WTC11 (cell line): ENCODE data around the gene TMED5.

Experiments used
- CTCF ChIP-seq: fragments of 200-600 bp; IDR thresholded peaks from 2 replicates; pipeline ENCODE4 v1.8.0; 2022; ENCODE audit warnings: antibody characterized with exemption
- ESRRA ChIP-seq: sonication (generic); formaldehyde crosslinking; IDR thresholded peaks from 2 replicates; pipeline ENCODE4 v1.8.1; 2022; ENCODE audit warnings: mild to moderate bottlenecking, missing genetic modification reagents, borderline replicate concordance
- NR3C1 ChIP-seq: sonication (generic); formaldehyde crosslinking; conservative IDR thresholded peaks from 2 replicates; pipeline ENCODE4 v1.8.1; 2023; ENCODE audit warnings: low read depth, mild to moderate bottlenecking, missing genetic modification reagents
- SP1 ChIP-seq: sonication (generic); formaldehyde crosslinking; conservative IDR thresholded peaks from 2 replicates; pipeline ENCODE4 v1.8.1; 2022; ENCODE audit warnings: missing genetic modification reagents

DNA sequence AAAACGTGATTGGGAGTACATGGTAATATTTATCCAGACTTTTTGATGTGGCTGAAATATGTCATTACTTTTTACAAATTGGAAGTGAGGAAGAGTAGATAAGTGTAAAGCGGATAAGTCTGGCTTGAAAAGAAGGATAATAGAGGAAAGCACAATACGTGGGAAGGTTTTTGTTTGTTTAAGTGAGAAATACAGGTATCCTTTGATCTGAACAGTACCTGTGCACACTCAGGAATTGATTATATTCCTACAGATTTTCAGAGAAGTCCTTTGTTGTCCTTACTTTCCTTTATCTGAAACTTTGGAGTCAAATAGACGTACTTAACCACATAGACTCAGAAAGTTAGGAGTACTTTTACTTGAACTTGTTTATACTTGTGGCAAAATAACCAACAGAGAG is 20.5 kb upstream of the TMED5 start:
- no peak for TF ChIP-seq CTCF
- no peak for TF ChIP-seq ESRRA (CRISPR knock-in tag)
- no peak for TF ChIP-seq SP1 (CRISPR knock-in tag)
- TF ChIP-seq NR3C1, result no peak
